ENCODE results near the gene NSG1. TPM values are rescaled to one million over a fixed set of nuclear protein-coding genes. Genes with fewer than 3 reads are reported as not detected.

Gene NSG1
- total and polyA plus RNA-seq, 9 donors = 9.9 to 103 (median 39.6) TPM

DNA sequence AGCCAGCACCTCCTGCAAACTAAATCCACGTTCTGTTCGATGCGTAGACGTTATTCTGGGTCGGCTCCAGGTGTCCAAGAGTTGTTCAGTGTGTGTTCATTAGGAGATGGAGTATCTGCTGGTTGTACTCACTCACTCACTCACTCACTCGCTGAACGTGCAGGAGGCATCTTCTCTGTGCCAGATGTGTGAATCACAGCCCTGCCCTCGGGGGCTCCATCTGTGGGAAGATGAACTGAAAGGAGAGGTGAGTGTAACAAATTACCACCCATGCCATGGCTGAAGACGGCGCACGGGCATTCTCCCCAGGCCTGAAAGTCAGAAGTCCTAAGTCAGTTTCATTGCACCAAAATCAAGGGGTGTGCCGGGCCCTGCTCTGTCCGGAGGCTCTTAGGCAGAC is 16.1 kb downstream of the NSG1 start:
- Histone ChIP-seq H3K4me3 (no peak overlapping the region), H3K36me3 (no peaks in the 10 kb centered on the region), H3K27me3 (no peaks in the 10 kb centered on the region), H3K27ac (no peak overlapping the region), H3K4me1 (ENCODE audit: insufficient read depth) (no peaks in the 10 kb centered on the region), H3K9me3 (no peaks in the 10 kb centered on the region)
- WGBS, 3 donors = 74 to 75% (median 74%) methylated on average over 13 of the region's 13 CpGs
- TF ChIP-seq EP300 (IDR thresholded peaks at IDR 0.05) = no peak
- TF ChIP-seq, protein P1, sequence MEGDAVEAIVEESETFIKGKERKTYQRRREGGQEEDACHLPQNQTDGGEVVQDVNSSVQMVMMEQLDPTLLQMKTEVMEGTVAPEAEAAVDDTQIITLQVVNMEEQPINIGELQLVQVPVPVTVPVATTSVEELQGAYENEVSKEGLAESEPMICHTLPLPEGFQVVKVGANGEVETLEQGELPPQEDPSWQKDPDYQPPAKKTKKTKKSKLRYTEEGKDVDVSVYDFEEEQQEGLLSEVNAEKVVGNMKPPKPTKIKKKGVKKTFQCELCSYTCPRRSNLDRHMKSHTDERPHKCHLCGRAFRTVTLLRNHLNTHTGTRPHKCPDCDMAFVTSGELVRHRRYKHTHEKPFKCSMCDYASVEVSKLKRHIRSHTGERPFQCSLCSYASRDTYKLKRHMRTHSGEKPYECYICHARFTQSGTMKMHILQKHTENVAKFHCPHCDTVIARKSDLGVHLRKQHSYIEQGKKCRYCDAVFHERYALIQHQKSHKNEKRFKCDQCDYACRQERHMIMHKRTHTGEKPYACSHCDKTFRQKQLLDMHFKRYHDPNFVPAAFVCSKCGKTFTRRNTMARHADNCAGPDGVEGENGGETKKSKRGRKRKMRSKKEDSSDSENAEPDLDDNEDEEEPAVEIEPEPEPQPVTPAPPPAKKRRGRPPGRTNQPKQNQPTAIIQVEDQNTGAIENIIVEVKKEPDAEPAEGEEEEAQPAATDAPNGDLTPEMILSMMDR (IDR thresholded peaks at IDR 0.05) = no peak
- no peak for TF ChIP-seq POLR2A (IDR thresholded peaks at IDR 0.05)
- intact Hi-C loops (cut with DNase I) = no loop called here
- DNase-seq = no peak

DNA sequence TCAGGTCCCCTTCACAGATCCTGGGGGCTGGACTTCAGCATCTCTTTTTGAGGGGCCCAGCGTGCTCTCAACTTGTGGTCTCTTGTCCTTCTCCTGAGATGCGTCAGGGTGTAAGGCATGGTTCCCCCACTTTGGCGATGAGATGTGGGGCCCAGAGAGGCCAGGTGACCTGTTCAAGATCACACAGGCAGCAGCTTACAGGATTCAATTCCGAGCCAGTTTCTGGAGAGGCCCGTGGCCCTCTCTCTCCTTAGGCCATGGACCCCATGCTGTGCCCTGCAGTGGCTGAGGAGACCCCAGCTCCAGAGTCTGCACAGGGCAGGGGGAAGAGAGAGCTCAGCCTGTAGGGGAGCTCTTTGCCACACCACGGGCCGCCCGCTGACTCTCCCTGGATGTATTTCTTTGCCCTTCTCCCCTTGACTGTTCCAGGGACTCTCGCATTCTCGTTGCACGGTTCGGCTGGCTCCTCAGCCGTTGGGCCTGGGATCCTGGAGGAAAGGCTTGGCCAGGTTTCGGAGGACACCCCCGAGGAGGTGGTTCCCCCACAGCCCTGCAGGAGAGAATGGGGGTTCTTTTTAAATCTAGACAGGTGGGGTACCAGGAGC is 18.6 kb downstream of the NSG1 start:
- 91 to 96% (median 94%) methylated on average over 15 of the region's 15 CpGs for WGBS, 3 donors
- H3K4me1 ChIP-seq (ENCODE audit: insufficient read depth) = no peaks in the 10 kb centered on the region
- no peak overlapping the region for H3K4me3 ChIP-seq
- intact Hi-C loops (cut with DNase I) = no loop called here
- no peak overlapping the region for H3K27ac ChIP-seq
- no peaks in the 10 kb centered on the region for H3K9me3 ChIP-seq
- no peak for TF ChIP-seq EP300 (IDR thresholded peaks at IDR 0.05)
- no peaks in the 10 kb centered on the region for H3K27me3 ChIP-seq
- no peak for DNase-seq
- no peaks in the 10 kb centered on the region for H3K36me3 ChIP-seq

DNA sequence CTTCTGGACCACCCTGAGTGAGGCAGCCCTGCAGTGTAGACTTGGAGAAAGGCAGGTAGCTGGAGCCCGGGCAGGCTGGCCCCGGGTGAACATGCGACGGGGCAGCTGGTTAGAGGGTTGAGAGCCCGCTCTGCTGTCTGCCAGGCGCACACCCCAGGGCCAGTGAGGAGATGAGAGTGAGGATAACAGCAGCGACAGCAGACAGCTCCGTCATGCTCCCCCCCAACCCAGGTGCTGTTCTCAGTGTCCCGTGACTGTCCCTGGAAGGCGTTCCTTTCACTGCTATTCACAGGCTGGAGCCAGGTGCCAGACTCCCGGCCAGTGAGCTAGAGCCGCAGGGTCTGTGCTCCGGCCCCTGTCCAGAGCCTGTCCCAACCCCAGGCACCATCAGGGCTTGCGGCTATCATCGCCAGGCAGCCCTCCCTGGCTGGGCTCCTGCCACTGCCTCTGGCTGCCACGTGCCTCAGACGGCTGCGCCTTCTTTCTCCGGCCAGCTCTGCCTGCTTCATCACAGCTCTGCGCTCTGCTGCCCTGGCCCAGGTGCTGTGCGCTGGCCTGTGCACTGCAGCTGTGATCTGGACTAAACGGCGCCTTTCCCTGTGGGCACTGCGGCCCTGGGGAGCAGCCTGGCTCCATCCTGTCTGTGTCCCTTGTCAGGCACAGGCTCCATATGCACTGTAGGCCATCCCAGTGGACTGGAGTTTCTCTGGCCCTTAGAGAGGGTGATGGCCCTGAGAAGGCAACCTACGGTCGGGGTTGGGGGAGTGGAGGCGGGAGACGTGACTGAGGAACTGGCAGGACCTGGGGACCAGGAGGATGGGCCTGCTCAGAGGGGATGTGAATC is 19.8 kb downstream of the NSG1 start:
- no peaks in the 10 kb centered on the region for H3K36me3 ChIP-seq
- TF ChIP-seq POLR2A (IDR thresholded peaks at IDR 0.05) (no peak), EP300 (IDR thresholded peaks at IDR 0.05) (no peak)
- TF ChIP-seq, protein P1 (IDR thresholded peaks at IDR 0.05) = no peak
- 85 to 87% (median 87%) methylated on average over 22 to 28 of the region's 28 CpGs for WGBS, 3 donors
- H3K27ac ChIP-seq = no peak overlapping the region
- no peak for DNase-seq
- intact Hi-C loops (cut with DNase I) = no loop called here
- no peaks in the 10 kb centered on the region for H3K9me3 ChIP-seq
- no peaks in the 10 kb centered on the region for H3K4me1 ChIP-seq (ENCODE audit: insufficient read depth)
- no peak overlapping the region for H3K4me3 ChIP-seq
- no peaks in the 10 kb centered on the region for H3K27me3 ChIP-seq

DNA sequence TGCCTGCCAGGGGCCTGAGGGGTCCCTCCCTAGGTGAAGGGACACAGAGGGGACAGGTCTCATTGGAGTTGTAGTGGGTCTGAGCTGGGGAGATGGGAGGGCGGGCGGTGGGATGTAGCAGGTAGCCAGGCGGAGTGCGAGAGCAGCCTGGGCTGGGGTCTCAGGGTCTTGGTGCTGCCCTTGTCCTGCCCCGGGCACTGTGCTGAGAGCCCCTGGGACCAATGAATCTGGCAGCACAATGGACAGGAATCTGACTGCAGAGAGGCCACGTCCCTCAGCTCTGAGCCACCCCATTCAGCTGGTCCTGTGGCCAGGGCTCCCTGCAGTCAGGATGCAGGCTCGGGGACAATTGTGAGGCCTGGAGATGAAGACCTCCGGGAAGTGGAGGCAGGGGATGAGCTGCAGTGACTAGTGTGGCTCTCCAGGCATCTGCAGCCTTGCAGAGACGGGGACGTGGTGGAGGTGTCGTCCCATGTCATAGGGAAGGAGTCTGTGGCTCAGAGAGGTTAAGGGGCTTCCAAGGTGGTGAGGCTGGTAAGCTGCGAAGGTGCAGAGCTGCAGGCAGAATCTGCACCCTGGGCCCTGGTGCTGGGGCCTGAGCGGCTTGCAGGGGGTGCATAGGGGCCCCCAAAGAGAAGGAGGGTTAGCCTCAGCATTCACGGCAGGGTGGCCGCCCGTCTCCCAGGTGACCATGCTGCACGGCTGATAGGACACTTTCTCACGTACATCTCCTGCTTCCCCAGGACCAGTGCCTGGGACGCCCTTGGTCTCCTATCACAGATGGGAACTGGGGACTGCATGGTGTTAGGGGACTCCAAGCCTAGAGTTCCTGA is 20.6 kb downstream of the NSG1 start:
- Histone ChIP-seq H3K36me3 (no peaks in the 10 kb centered on the region), H3K27me3 (no peaks in the 10 kb centered on the region), H3K4me1 (ENCODE audit: insufficient read depth) (no peaks in the 10 kb centered on the region), H3K4me3 (no peak overlapping the region), H3K27ac (no peak overlapping the region), H3K9me3 (no peaks in the 10 kb centered on the region)
- intact Hi-C loops (cut with DNase I) = no loop called here
- no peak for TF ChIP-seq POLR2A (IDR thresholded peaks at IDR 0.05)
- TF ChIP-seq, protein P1 (IDR thresholded peaks at IDR 0.05) = no peak
- TF ChIP-seq EP300 (IDR thresholded peaks at IDR 0.05) = no peak
- 85 to 87% (median 87%) methylated on average over 17 to 19 of the region's 19 CpGs for WGBS, 3 donors
- no peak for DNase-seq
